Endothelial cell of umbilical vein (primary cell): ENCODE measurements around the gene FAM120B. TPM values are rescaled to one million over a fixed set of nuclear protein-coding genes. Genes with fewer than 3 reads are reported as not detected.

Source experiments
- BruUV-seq: library from RNA; stranded (reverse); fragments of 400-500 nt; replicated peaks from 2 replicates; lab custom pipeline; 2021; lab: Mats Ljungman, UMichigan
- CTCF ChIA-PET: fragments of 300-600, 350-600 bp; sonication (Branson Sonifier 250); formaldehyde crosslinking; loops from one replicate; lab custom pipeline; 2021; ENCODE audit warnings: antibody characterized with exemption, inconsistent platforms; lab: Charles Lee
- POLR2A ChIA-PET: fragments of 300-600, 350-600 bp; sonication (Branson Sonifier 250); formaldehyde crosslinking; loops from one replicate; lab custom pipeline; 2021; ENCODE audit warnings: antibody characterized with exemption, inconsistent platforms; lab: Charles Lee
- DNase-seq: peaks from one replicate; pipeline ENCODE4 v3.0.0-alpha.2; 2011; ENCODE audit warnings: low read depth, low spot score
- FAIRE-seq: peaks from 2 replicates; lab custom pipeline; 2011; peaks lifted over from hg19 to GRCh38; lab: Jason Lieb, UNC
- H2AFZ ChIP-seq: 2 replicates; pipeline ENCODE4 v1.6.0; 2012; ENCODE audit warnings: low read depth, low read length, control low read depth, inconsistent platforms
- H3K27ac ChIP-seq: 2 replicates; pipeline ENCODE4 v1.5.1; 2011; ENCODE audit warnings: low read depth, mild to moderate bottlenecking, control low read depth, low read length, moderate library complexity; ENCODE audit not compliant: insufficient read depth
- H3K27me3 ChIP-seq, 2 experiments: 2 replicates each; pipeline versions ENCODE4 v1.6.0 to v1.6.1; 2011; ENCODE audit warnings: low read length in 2 of 2, mixed read lengths in 1 of 2; ENCODE audit not compliant: control insufficient read depth in 2 of 2, insufficient read depth in 2 of 2
- H3K36me3 ChIP-seq, 2 experiments: 2 replicates in 1 of 2; 3 replicates in 1 of 2; pipeline ENCODE4 v1.5.1; 2011; ENCODE audit warnings: low read length in 2 of 2, mild to moderate bottlenecking in 1 of 2, moderate library complexity in 1 of 2; ENCODE audit not compliant: control insufficient read depth in 2 of 2, insufficient read depth in 2 of 2; ENCODE audit errors: extremely low read depth in 1 of 2
- H3K4me1 ChIP-seq: 3 replicates; pipeline ENCODE4 v1.5.1; 2011; ENCODE audit warnings: mild to moderate bottlenecking, low read length; ENCODE audit not compliant: control insufficient read depth, insufficient read depth; ENCODE audit errors: extremely low read depth
- H3K4me2 ChIP-seq: 2 replicates; pipeline ENCODE4 v1.6.1; 2011; ENCODE audit warnings: low read length, control low read depth, mixed read lengths; ENCODE audit not compliant: insufficient read depth
- H3K4me3 ChIP-seq, 3 experiments: fragments of 200-600 bp in 1 of 3; sonication (generic), shearing (Covaris generic) in 1 of 3; replicated peaks in 1 of 3; 2 replicates each; pipeline ENCODE4 v1.5.1; 2011 to 2016; ENCODE audit warnings: control low read depth in 3 of 3, low read length in 3 of 3, mild to moderate bottlenecking in 2 of 3, inconsistent platforms in 1 of 3, low read depth in 1 of 3, moderate library complexity in 1 of 3; ENCODE audit not compliant: insufficient read depth in 1 of 3
- H3K79me2 ChIP-seq: 2 replicates; pipeline ENCODE4 v1.6.0; 2012; ENCODE audit warnings: low read length, inconsistent platforms; ENCODE audit not compliant: control insufficient read depth, insufficient read depth
- H3K9ac ChIP-seq: replicated peaks from 2 replicates; pipeline ENCODE3; 2011; ENCODE audit warnings: low read length, control low read depth; ENCODE audit not compliant: insufficient read depth; ENCODE audit errors: extremely low read depth
- H3K9me1 ChIP-seq: replicated peaks from 3 replicates; pipeline ENCODE4 v1.6.0; 2011; ENCODE audit warnings: mild to moderate bottlenecking, low read length; ENCODE audit not compliant: control insufficient read depth, insufficient read depth; ENCODE audit errors: extremely low read depth
- H3K9me3 ChIP-seq: replicated peaks from 2 replicates; pipeline ENCODE4 v1.5.1; 2012; ENCODE audit warnings: low read length, inconsistent platforms; ENCODE audit not compliant: control insufficient read depth, insufficient read depth
- H4K20me1 ChIP-seq: replicated peaks from 2 replicates; pipeline ENCODE3; 2011; ENCODE audit warnings: mild to moderate bottlenecking, low read length; ENCODE audit not compliant: control insufficient read depth, insufficient read depth; ENCODE audit errors: extremely low read depth
- CTCF ChIP-seq, 2 donors: IDR thresholded peaks; 1 replicate in 1 of 2; 2 replicates in 1 of 2; pipeline ENCODE4 v1.5.1; 2011; ENCODE audit warnings: low read length in 2 of 2, mild to moderate bottlenecking in 2 of 2, moderate library complexity in 2 of 2, control low read depth in 1 of 2, inconsistent platforms in 1 of 2, low read depth in 1 of 2; ENCODE audit not compliant: insufficient read depth in 1 of 2; ENCODE audit errors: extremely low read depth in 1 of 2
- EZH2 ChIP-seq: IDR thresholded peaks from 2 replicates; pipeline ENCODE4 v1.6.1; 2012; ENCODE audit warnings: borderline replicate concordance, low read depth, mild to moderate bottlenecking, moderate library complexity, low read length, inconsistent platforms; ENCODE audit not compliant: severe bottlenecking
- FOS ChIP-seq: IDR thresholded peaks from 2 replicates; pipeline ENCODE4 v1.6.1; 2011; ENCODE audit warnings: mild to moderate bottlenecking, low read length, moderate library complexity, borderline replicate concordance; ENCODE audit not compliant: insufficient read depth
- GATA2 ChIP-seq: IDR thresholded peaks from 2 replicates; pipeline ENCODE4 v1.7.0; 2011; ENCODE audit warnings: low read depth, mild to moderate bottlenecking, moderate library complexity, mixed read lengths, low read length; ENCODE audit not compliant: insufficient read length, insufficient read depth
- JUN ChIP-seq: IDR thresholded peaks from 2 replicates; pipeline ENCODE4 v1.6.1; 2011; ENCODE audit warnings: borderline replicate concordance, low read depth; ENCODE audit not compliant: insufficient read length, insufficient read depth
- MAX ChIP-seq: IDR thresholded peaks from 2 replicates; pipeline ENCODE4 v1.6.1; 2011; ENCODE audit not compliant: insufficient read depth, insufficient read length
- MYC ChIP-seq: IDR thresholded peaks from one replicate; pipeline ENCODE4 v1.6.1; 2011; ENCODE audit warnings: mild to moderate bottlenecking, low read depth, low read length
- POLR2A ChIP-seq: IDR thresholded peaks from 2 replicates; pipeline ENCODE4 v1.6.1; 2012; ENCODE audit warnings: low read depth, mild to moderate bottlenecking, control low read depth, low read length
- POLR2AphosphoS5 ChIP-seq: IDR thresholded peaks from 2 replicates; pipeline ENCODE4 v1.6.1; 2012; ENCODE audit warnings: low read depth, mild to moderate bottlenecking, control low read depth, low read length, moderate library complexity; ENCODE audit not compliant: insufficient read depth
- dilution Hi-C: fragments of 300-500 bp; cut with MboI; formaldehyde crosslinking; loops from one replicate; pipeline ENCODE4 v1.15.0; 2019; ENCODE audit warnings: low sequenced_read_pairs; ENCODE audit not compliant: extremely low pct_ligation_motif_present
- intact Hi-C: fragments of 100-400 bp; cut with micrococcal nuclease; formaldehyde crosslinking; loops from one replicate; pipeline ENCODE4 v1.10.0; 2022
- polyA plus RNA-seq, 4 experiments: library from polyadenylated mRNA; depleted of rRNA in 3 of 4; stranded (reverse) in 3 of 4; unstranded in 1 of 4; fragments of >200 nt; gene quantifications; 2 replicates each; pipeline versions ENCODE4 v1.2.1 to v1.2.3, GENCODE V29; 2011 to 2012; ENCODE audit warnings: missing spikeins in 1 of 4
- total RNA-seq: library from RNA; stranded (reverse); gene quantifications from 2 replicates; pipeline ENCODE4 v1.2.3, GENCODE V29; 2021

The FAM120B gene
- total and polyA plus RNA-seq, 2 donors (not counting 3 experiments of a cell fraction or from before 2014, with no cell fraction given) = 10.8 to 28.2 TPM

GRCh38 chr6:170371080-170371479 is 64.5 kb downstream of the FAM120B start:
- no peaks in the 10 kb centered on the region for H3K79me2 ChIP-seq
- ChIA-PET CTCF (no interaction called here), POLR2A (no interaction called here)
- H3K4me2 ChIP-seq = no peak overlapping the region
- no peaks in the 10 kb centered on the region for H4K20me1 ChIP-seq
- H3K4me3 ChIP-seq = no peak overlapping the region
- no peaks in the 10 kb centered on the region for H3K9me1 ChIP-seq
- H3K9ac ChIP-seq = no peak overlapping the region
- H3K27me3 ChIP-seq = no peaks in the 10 kb centered on the region
- FAIRE-seq (no peak), DNase-seq (no peak)
- no peak for TF ChIP-seq MAX
- no peak for TF ChIP-seq JUN
- no peak overlapping the region for H3K27ac ChIP-seq
- H3K36me3 ChIP-seq = peaks cover 0 to 2% of the 10 kb centered on the region in 2 experiments
- dilution Hi-C loops = no loop called here
- H3K9me3 ChIP-seq = no peaks in the 10 kb centered on the region
- H3K4me1 ChIP-seq = no peaks in the 10 kb centered on the region
- H2AFZ ChIP-seq = no peak overlapping the region
- BruUV-seq = no TSS peak
- intact Hi-C loops = no loop called here

- Histone ChIP-seq H3K79me2 (no peaks in the 10 kb centered on the region), H3K4me1 (no peaks in the 10 kb centered on the region), H4K20me1 (no peaks in the 10 kb centered on the region), H3K9me1 (no peaks in the 10 kb centered on the region), H3K4me2 (no peak overlapping the region), H3K36me3 (peaks cover 0 to 2% of the 10 kb centered on the region in 2 experiments), H3K27me3 (no peaks in the 10 kb centered on the region), H3K4me3 (no peak overlapping the region), H3K9me3 (no peaks in the 10 kb centered on the region), H3K9ac (no peak overlapping the region), H3K27ac (no peak overlapping the region), H2AFZ (no peak overlapping the region)
- ChIA-PET CTCF (no interaction called here), POLR2A (no interaction called here)
- intact Hi-C loops (no loop called here), dilution Hi-C loops (no loop called here)
- no TSS peak for BruUV-seq
- TF ChIP-seq EZH2 = no peak
- TF ChIP-seq MAX = no peak
- no peak for TF ChIP-seq MYC
- no peak for TF ChIP-seq POLR2A
- no peak for TF ChIP-seq GATA2
- no peak for TF ChIP-seq POLR2AphosphoS5
- no peak for TF ChIP-seq FOS
- no peak for TF ChIP-seq JUN
- TF ChIP-seq CTCF (IDR thresholded peaks at IDR 0.05; ENCODE audit: extremely low read depth in 1 of 2, insufficient read depth in 1 of 2, low read depth in 1 of 2, low read length in 2 of 2) = no peak
- no peak for DNase-seq
- no peak for FAIRE-seq
Observed at GRCh38 chr6:170371588-170371987, 65.0 kb downstream of the FAM120B start.
